Kidney glomerular epithelial cell (primary cell): Measurements from ENCODE around the gene G6PD.
"Not testable (repeated sequence)": the region's sequence is repeated elsewhere in the genome, so short reads cannot be mapped to it uniquely, and the experiment has no call there.

Source experiments
- DNase-seq: peaks from one replicate; lab custom pipeline; 2025; lab: John Stamatoyannopoulos, UW

The G6PD gene

DNA sequence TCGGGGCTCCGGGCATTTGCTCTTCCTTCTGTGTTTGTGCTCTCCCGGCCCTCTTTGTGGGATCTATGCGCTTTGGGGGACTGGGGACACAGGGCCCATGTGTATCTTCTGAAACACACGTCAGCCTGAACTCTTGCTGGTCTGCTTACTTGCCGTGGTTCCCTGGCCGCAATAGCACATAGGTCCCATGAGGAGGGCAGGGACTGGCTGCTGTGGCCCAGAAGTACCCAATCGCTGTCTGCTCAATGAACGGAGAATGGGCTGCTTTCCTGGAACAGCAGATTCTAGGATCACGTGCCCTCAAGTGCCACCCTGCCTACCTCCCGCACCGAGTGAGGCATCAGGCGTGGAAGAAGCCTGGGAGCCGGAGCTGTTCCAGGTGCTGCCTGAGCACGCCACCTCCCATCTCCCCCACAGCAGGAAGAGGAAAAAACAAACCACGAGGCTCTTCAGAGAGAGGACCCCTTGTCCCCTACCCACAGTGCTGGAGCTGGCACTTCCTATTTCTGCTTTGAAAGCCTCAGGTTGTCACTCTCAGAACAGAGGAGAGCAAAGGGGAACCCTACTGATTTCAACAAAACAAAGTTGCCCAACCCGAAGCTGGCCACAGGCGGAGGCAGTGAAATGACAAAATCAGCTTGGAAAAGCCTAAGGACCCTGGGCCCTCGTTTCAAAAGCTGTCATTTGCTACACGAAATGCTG is 3.8 kb downstream of the G6PD start:
- DNase-seq = no peak

DNA sequence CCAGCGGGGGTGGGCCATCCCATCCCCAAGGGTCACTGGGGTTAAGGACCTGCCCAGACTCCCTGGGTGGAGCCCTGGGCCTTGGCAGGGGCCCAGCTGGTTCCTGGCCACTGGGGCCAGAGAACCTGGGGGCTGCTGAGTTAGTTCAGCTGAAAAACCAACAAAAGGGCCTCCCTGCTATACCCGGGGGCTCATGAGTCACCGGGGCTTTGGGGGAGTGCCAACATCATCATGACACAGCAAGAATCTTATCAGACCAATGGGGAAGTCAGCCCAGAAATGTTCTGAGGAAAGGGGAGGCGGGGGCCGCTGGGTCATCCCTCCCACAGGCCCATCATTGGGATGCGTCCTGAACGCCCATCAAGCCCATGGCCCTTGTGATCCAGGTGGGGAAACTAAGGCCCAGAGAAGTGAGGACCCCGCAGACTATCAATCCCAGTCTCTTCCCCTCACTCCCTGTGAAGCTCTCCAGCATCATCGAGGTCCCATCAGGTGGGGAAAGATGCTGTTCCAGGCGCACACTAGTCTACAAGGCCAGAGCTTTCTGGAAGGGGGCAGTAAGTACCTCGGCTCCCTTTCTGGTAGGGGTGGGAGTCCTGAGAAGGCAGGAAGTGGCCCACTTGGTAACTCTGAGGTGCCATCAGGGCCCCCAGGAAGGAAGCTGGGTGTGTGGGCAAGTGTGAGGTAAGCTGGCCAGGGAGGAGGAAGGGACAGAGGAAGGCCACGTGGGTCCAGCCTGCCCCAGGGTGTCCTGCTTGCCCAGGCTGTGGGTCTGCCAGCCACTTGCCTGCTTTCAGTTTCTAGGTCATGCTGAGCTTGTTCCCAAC is 4.5 kb downstream of the G6PD start:
- peak; percentile 69 for DNase-seq

DNA sequence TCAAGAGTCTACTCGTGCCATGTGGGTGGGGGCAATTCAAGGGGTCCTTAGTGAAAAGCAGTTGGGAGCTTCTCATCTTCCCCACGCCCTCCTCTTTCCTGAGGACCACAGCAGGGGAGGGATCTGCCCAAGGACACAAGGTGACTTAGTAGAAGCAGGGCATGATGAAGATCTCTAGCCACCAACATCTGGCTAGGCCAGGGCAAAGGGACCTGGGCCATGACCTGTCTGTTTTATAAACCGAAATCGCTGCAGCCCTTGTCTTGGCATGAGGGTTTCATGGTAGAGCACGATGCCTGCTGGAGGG is 5.1 kb downstream of the G6PD start:
- DNase-seq = no peak

DNA sequence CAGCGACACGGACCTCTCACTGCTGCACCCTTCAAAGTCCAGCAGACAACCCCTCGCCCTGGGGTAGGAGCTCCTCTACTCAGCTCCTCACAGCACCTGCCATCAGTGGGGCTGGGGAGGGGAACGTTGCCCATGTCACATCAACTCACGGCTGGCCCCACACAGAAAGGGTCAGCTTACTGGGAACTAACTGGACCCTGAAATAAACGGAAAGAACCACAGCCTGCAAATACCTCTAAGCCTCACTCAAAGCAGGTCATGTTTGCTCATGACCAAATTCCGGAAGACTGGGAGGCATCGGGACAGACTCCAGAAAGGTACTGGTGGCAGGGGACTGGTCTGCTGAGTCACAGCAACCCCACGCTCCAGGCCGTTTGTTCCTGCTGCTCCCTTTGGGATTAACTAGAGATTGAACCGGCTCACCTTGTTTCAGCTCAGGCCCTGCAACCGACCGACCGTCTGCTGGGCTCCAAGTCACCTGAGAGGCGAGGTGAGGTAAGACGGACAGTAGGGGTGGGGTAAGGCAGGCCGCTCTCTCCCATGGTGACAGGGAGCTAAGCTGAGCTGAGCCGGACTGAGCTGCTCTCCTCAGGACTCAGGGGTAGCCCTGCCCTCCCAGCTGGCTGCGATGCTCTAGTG is 5.6 kb downstream of the G6PD start:
- no peak for DNase-seq

DNA sequence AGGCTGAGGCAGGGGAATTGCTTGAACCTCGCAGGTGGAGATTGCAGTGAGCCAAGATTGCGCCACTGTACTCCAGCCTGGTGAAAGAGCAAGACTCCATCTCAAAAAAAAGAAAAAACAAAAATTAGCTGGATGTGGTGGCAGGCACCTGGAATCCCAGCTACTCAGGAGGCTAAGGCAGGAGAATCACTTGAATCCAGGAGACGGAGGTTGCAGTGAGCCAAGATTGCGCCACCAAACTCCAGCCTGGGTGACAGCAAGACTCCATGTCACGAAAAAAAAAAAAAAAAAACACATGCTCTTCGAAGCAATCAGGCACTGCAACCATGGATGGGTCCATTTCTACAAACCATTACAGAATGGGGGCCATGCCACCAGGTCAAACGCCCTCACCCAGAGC is 6.3 kb downstream of the G6PD start:
- DNase-seq = not testable (repeated sequence)

DNA sequence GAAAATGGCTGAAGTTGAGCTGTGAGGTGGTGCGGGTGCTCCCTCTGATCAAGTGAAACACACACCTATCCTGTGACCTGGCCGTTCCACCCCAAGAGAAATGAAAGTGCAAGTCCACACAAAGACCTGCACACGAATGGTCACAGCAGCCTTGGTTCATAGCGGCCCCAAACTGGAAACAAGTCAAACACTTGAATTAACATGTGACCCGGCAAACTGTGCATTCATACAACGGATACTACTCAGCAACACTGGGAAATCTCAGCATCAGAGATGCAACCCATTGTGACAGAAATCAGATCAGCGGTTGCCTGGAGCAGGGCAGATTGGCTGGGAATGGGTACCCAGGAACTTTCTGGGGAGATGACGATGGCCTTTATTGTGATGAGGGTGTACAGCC is 7.6 kb downstream of the G6PD start:
- DNase-seq = no peak

DNA sequence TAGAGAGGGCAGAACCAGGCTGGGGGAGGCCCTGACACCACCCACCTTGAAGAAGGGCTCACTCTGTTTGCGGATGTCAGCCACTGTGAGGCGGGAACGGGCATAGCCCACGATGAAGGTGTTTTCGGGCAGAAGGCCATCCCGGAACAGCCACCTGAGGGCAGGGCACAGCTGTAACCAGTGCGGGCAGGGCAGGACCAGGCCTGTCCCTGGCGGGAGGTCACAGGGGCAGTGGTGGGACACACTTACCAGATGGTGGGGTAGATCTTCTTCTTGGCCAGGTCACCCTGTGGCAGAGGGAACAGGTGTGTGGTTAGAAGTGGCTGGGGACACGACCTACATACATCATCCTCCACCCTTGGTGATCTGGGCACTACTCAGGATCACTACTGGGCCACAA is 10.8 kb downstream of the G6PD start:
- DNase-seq = no peak

DNA sequence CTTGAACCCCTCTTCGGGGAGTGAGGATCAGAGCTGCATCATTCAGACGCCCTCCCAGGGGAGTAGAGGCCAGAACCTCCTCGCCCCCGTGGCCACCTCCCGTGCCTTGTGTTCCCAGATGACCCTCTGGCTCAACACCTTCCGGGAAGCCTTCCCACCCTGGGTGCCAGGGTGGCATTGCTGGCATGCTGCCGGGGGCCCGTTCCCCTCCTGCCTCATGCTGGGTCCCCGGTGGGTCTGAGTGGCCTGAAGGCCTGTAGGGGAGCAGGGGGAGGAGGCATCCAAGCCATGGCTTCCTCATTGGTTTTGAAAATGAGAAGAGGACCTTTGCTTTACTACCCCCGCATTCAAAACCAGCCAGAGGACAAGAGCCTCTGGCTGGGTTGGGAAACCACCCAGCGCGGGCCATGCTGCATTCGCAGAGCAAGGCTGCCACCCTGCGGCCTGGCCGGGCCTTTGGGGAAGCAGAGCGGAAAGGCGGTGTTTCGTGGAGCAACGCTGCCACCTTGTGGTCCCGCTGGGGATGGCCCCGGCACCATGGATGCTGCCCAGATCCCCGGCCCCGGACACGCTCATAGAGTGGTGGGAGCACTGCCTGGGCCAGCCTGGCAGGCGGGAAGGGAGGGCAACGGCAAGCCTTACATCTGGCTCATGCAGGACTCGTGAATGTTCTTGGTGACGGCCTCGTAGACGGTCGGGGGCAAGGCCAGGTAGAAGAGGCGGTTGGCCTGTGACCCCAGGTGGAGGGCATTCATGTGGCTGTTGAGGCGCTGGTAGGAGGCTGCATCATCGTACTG is 11.9 kb downstream of the G6PD start:
- DNase-seq = peak; percentile 61

DNA sequence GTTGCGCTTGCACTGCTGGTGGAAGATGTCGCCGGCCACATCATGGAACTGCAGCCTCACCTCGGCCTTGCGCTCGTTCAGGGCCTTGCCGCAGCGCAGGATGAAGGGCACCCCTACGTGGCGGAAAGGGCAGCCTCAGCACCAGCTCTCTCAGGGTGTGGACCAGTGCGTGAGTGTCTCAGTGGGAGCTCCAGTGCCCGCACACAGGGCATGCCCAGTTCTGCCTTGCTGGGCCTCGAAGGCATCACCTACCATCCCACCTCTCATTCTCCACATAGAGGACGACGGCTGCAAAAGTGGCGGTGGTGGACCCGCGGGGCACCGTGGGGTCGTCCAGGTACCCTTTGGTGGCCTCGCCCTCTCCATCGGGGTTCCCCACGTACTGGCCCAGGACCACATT is 14.0 kb downstream of the G6PD start:
- DNase-seq = no peak

DNA sequence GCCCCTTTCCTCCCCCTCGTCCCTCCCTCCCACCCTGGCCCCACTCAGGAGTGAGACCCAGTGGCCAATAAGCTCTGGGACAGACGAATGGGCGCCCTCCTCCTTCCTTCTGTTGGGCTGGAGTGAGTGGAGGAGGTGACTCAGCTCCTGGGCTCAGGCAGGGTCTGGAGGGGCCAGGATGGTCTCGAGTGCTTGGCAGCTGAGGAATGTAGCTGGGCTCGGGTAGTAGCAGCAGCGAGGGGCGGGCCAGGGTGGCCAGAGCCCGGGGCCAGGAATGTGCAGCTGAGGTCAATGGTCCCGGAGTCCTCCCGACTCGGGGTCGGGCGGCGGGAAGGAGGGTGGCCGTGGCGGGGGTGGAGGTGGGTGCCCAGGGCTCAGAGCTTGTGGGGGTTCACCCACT is 15.0 kb downstream of the G6PD start:
- peak; percentile 51 for DNase-seq

DNA sequence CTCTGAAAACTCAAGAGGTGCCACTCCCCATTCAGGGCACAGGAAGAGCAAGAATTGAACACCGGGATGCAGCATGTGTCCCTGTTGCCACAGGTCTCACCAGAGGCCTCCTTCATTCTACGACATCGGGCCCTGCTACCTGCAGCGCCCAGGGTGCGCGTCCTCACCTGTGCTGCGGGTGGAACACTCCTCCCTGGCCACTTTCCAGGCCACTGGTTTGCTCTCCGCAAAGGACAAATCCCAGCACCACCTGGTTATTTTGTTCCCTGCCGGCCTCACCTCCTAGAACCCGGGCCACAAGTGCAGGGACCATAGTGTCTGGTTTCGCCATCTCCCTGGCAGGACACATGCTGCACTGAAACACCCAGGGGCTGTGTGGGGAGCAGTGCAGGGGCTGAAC is 16.4 kb downstream of the G6PD start:
- DNase-seq = no peak

DNA sequence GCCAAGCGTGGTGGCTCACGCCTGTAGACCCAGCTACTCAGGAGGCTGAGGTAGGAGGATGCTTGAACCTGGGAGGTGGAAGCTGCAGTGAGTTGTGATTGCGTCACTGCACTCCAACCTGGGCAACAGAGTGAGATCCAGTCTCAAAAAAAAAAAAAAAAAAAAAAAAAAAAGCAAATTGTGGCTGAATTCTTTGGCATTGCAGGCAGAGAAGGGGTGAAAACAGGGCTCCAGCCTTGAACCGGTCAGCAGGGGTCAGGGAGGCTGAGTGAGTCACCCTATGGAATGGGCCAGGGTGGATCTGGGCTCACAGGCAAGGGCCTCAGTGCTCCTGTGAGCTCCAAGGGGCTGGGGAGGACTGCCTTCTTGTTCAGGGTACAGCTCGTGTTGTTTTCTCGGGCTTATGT is 17.4 kb downstream of the G6PD start:
- DNase-seq = no peak

DNA sequence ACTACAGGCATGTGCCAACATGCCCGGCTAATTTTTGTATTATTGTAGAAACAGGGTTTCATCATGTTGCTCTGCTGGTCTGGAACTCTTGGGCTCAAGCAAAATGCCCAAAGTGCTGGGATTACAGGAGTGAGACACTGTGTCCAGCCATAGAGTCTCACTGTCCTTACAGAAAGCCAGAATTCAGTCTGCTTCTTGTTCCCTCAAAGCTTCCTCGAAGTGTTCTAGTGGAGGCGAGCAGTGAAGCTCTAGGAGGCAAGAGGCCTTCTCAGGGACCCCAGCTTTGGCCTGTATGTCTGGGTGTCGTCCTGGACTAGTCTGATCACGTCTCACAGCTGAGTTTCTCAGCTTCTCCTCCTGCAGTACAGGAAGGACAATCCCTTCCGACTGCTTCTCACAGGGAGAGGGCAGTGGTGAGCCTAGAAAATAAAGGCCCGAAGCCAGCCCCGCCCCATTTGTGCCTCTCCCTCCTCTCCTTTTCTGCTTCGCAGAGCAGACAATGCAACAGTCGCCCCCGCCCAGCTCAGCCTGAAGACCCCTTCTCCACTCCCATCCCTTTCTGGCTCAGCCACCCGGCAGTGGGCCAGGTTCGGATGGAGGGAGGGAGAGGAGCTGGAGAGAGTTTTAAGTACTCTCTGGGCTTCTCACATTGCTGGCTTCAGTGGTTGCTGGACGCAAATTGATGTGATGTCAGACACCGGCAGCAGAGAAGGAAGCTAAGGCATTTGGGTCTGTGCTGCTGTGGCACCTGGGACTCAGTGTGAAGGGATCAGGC is 19.6 kb downstream of the G6PD start:
- DNase-seq = peak; percentile 42

DNA sequence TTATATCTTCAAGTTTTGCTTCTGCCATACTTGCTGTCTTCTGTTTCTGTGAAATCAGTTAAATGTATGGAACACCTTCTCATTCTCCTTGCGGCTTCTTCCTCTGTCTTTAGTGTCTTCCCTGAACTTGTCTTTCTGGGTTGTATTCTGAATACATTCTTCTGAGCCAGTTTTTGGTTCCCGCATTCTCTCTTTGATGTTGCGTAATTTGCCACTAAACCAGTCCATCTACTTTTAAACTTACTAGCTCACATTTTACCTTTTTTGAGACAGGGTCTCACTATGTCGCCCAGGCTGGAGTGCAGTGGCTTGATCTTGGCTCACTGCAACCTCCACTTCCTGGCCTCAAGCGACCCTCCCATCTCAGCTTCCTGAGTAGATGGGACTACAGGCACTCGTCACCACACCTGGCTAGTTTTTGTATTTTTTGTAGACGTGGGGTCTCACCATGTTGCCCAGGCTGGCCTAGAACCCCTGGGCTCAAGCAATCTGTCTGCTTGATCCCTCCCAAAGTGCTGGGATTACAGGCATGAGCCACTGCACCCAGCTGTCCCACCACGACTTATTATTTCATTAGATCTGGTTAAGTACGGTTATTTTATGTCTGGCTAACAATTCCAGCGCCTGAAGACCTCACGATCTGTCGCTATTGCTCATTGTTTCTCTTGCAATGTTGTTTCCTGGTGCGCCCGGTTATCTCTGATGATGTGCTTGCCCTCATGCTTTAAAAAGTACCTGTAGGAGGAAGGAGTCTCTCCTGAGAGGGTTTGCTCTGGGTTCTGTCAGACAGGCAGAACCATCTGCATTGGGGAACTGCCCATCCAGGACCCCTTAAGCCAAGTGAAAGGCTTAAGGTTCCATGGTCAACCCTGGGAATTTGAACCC is 20.8 kb downstream of the G6PD start:
- DNase-seq = no peak

DNA sequence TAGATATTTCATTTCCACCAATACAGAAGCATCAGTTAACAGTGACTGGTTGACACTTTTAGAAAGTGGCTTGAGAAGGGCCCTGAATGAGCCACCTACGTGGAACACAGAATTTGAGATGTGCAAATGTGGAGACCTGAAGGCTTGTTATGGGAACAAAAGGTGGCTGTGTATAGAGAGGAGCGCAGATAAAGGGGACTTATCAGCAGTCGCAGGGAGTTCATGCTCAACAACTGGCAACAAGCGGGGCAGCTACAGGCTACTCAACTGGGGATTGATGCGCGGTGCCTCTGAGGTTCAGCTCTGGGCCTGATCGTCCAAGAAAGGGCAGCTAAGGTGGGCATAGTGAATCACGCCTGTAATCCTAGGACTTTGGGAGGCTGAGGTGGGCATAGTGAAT is 27.3 kb downstream of the G6PD start:
- no peak for DNase-seq

DNA sequence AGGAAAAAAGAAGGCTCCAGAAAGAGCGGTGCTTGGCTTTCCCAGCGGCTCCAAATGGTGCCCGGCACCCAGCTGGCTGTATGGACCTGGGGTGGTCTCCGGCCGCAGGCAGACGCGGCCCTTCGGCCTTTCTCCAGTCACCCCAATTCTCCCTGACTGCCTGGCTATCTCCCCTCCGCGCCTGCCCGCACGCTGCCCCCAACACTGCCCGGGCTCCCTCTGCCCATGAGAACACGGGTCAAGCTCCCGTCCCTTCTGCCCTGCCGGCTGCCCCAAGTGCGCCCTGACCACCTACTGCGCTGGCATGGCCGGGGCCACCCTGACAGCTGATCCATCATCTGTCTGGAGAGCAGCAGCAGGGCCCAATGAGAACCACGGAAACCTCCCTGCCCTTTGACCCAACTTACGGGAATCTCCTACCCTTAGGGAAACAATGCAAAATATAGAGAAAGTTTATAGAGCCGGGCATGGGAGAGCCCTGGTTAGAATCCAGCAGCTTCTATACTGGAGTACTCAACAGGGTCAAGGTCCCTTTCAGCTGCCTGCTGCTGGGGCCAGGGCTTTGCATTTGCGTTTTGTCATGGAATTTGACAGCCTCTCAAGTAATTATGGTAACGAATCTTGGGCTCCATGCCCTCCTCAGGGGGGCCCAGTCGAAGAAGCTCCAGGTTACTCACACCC is 29.4 kb downstream of the G6PD start:
- no peak for DNase-seq

DNA sequence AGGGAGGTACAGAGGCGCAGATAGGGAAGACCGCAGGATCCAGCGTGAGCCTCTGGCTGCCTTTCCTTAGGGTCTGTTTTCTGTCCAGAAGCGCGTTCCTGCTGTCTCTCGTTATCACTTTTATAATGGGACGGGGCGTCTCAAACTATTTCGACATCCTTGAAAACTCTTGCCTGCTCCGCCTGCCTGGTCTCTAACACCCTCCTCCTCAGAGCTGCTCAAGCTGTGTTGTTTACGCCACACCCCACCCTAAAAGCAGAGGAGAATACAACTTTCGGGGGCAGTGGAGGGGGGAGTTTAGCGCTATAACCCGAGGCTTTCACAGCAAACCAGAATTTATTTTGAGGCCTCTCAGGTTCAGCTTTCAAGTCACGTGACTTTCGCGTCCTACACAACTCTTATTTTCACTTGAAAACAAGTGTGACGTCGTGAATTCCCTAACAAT is 30.0 kb downstream of the G6PD start:
- DNase-seq = no peak

DNA sequence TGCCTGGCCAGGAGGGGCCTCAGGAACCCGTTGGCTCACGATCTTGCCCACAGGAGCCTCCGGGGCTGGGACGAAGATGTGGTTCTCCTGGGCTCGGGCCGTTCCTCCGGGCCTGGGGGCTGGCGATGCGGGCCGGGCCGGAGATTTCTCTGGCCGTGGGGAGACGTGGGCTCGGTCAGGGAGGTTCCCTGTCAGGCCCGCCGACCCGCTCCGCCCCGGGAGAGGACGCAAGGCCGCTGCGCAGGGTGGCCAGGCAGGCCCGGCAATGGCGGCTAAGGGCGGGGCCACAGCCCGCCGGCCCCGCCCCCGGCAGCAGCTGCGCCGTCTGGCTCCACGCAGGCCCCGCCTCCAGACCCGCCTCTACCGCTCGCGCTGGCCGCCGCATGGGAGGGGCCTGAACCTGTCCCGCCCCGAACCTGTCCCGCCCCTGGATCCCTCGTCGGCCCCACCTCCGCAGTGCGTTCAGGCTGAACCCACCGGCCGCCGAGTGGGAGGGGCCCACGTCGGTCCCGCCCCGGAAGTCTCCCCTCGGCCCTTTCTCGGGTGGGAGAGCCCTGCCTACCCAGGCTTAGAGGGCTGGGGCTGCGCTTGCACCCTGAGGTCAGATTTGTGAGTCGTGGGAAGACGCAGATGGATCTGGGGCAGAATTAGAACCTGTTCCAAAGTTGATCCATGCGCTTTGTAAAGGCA is 30.5 kb downstream of the G6PD start, which contains the start of gene FAM3A:
TSS of gene FAM3A (minus strand) at position 267 of the 690 bp plus-strand sequence. CDS start 460 bp downstream, outside the sequence.
- peak; percentile 77 for DNase-seq
